Measurements from ENCODE around the gene PPFIA3. TPM values are rescaled to one million over a fixed set of nuclear protein-coding genes. Genes with fewer than 3 reads are reported as not detected.
"Not testable (repeated sequence)": the region's sequence is repeated elsewhere in the genome, so short reads cannot be mapped to it uniquely, and the experiment has no call there.

The PPFIA3 gene
- total and polyA plus RNA-seq, 2 donors from 2014 or later: 7.1 to 20.0 TPM

DNA sequence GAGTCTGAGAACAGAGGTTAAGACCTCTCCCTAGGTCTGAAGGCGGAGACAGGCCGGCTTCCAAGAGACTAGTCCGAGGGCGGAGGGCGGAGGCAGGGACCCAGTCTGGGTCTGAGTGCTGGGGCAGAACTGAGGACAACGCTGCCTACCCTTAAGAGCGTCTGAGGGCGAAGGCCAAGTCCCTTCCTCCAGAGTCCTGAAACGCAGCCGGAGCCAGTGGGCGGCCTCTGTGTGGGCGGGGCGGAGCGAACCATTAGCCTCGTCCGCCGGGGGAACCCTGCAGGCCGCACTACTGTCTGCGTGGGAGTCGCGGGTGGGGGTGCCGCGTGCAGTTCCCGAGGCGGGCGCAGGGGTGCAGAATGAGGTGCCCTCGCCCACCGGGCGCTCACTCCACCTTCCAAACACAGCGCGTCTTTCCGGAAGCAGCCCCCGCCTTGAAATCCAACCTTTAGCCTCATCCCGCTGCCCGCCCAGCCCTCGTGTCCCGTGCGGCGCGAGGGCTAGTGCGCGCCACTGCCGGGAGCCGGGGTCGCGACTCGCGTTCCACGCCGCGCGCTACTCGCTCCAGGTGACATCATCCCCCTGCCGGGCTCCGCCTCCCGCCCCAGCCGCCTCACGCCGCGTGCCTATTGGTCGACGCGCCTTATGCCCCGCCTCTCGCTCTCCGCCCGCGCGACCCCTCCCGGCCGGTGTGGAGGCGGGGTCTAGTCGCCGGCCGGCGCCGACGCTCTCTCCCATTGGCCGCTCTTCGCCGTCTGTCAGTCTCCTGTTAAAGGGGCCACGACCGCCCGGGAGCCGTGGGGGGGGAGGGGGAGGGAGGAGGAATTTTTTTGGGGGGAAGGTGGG lies 556 bp upstream of the PPFIA3 start, which contains the start of gene C19orf73:
TSS of gene C19orf73 (minus strand) at position 579 of the 846 bp plus-strand sequence. CDS start at position 458, 121 bp downstream.
- H3K9ac ChIP-seq (ENCODE audit: low read length in 3 of 3): peak within 1 kb of the TSS; percentile 33 to 62 (median 37)
- intact Hi-C loops (cut with DNase I): no loop called here
- H3K4me3 ChIP-seq (ENCODE audit: low read length in 3 of 3): peak within 1 kb of the TSS; percentile 49 to 68 (median 67)
- TF ChIP-seq, protein P1, sequence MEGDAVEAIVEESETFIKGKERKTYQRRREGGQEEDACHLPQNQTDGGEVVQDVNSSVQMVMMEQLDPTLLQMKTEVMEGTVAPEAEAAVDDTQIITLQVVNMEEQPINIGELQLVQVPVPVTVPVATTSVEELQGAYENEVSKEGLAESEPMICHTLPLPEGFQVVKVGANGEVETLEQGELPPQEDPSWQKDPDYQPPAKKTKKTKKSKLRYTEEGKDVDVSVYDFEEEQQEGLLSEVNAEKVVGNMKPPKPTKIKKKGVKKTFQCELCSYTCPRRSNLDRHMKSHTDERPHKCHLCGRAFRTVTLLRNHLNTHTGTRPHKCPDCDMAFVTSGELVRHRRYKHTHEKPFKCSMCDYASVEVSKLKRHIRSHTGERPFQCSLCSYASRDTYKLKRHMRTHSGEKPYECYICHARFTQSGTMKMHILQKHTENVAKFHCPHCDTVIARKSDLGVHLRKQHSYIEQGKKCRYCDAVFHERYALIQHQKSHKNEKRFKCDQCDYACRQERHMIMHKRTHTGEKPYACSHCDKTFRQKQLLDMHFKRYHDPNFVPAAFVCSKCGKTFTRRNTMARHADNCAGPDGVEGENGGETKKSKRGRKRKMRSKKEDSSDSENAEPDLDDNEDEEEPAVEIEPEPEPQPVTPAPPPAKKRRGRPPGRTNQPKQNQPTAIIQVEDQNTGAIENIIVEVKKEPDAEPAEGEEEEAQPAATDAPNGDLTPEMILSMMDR (IDR thresholded peaks at IDR 0.05; ENCODE audit: borderline replicate concordance, extremely low read depth, insufficient read depth): no peak
- peaks cover 1 to 14% (median 7%) of the 10 kb centered on the region in 3 donors for H3K4me1 ChIP-seq (ENCODE audit: control insufficient read depth in 2 of 3, insufficient read depth in 2 of 3, low read depth in 1 of 3, low read length in 3 of 3)
- FAIRE-seq: no peak
- peaks cover 5% of the 10 kb centered on the region for H3K27me3 ChIP-seq (ENCODE audit: control insufficient read depth, insufficient read depth, low read length)
- DNase-seq: peak; percentile 95 to 98 (median 97)
- no peaks in the 10 kb centered on the region for H3K9me3 ChIP-seq (ENCODE audit: control insufficient read depth in 2 of 3, insufficient read depth in 1 of 3, low read length in 3 of 3)
- no peaks in the 10 kb centered on the region for H3K36me3 ChIP-seq (ENCODE audit: control insufficient read depth in 2 of 3, insufficient read depth in 3 of 3, low read length in 3 of 3)
- H3K27ac ChIP-seq (ENCODE audit: low read depth in 2 of 2, low read length in 2 of 2): peak within 1 kb of the TSS; percentile 96 to 98

DNA sequence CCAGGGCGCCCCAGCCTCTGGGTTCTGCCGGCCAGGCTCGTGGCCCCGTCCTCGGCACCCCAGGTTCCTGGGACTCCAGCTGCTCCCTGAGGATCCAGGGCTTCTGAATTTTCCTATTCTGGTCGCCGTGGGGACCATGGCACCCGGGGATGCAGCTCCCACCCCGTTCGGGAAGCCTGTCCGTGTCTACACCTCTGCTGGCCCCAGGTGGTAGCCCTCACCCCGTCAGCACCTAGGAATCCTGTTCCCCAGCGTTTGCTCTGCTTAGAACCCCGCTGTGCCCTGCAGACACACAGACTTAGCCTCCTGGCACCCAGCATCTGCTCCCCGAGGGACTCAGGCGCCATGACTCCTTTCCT lies 960 bp downstream of the PPFIA3 start:
- H3K9me3 ChIP-seq (ENCODE audit: control insufficient read depth in 2 of 3, insufficient read depth in 1 of 3, low read length in 3 of 3): no peaks in the 10 kb centered on the region
- FAIRE-seq (no peak), DNase-seq (no peak)
- H3K4me1 ChIP-seq (ENCODE audit: control insufficient read depth in 2 of 3, insufficient read depth in 2 of 3, low read depth in 1 of 3, low read length in 3 of 3): peaks cover 0 to 11% (median 7%) of the 10 kb centered on the region in 3 donors
- H3K36me3 ChIP-seq (ENCODE audit: control insufficient read depth in 2 of 3, insufficient read depth in 3 of 3, low read length in 3 of 3): no peaks in the 10 kb centered on the region
- H3K9ac ChIP-seq (ENCODE audit: low read length in 3 of 3): no peak overlapping the region
- TF ChIP-seq, protein P1 (IDR thresholded peaks at IDR 0.05; ENCODE audit: borderline replicate concordance, extremely low read depth, insufficient read depth): no peak
- H3K27ac ChIP-seq (ENCODE audit: low read depth in 2 of 2, low read length in 2 of 2): no peak overlapping the region
- H3K4me3 ChIP-seq (ENCODE audit: low read length in 3 of 3): no peak overlapping the region
- H3K27me3 ChIP-seq (ENCODE audit: control insufficient read depth, insufficient read depth, low read length): peaks cover 5% of the 10 kb centered on the region
- intact Hi-C loops (cut with DNase I): no loop called here

DNA sequence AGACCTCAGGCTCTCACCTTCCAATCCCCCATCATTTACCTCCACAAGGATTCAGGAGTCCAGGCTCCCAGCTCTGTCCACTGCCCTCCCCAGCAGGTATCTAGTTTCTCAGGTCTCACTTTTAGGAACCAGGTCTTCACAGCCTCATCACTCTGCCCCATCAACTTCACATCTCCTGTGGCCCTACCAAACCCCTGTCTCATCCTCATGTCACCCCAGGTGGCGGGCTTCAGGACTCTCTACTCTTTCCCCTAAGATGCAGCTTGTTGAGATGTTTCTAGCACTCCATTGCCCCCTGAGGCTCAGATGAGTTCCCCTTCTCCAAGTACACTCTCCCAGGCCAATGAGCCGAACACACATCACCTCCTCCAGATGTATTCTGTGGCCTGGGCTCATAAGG lies 1.5 kb downstream of the PPFIA3 start:
- peaks cover 5% of the 10 kb centered on the region for H3K27me3 ChIP-seq (ENCODE audit: control insufficient read depth, insufficient read depth, low read length)
- H3K4me1 ChIP-seq (ENCODE audit: control insufficient read depth in 2 of 3, insufficient read depth in 2 of 3, low read depth in 1 of 3, low read length in 3 of 3): peaks cover 0 to 11% (median 7%) of the 10 kb centered on the region in 3 donors
- no peak for FAIRE-seq
- intact Hi-C loops (cut with DNase I): no loop called here
- no peak overlapping the region for H3K27ac ChIP-seq (ENCODE audit: low read depth in 2 of 2, low read length in 2 of 2)
- DNase-seq: no peak
- TF ChIP-seq, protein P1 (IDR thresholded peaks at IDR 0.05; ENCODE audit: borderline replicate concordance, extremely low read depth, insufficient read depth): no peak
- no peak overlapping the region for H3K9ac ChIP-seq (ENCODE audit: low read length in 3 of 3)
- no peak overlapping the region for H3K4me3 ChIP-seq (ENCODE audit: low read length in 3 of 3)
- H3K9me3 ChIP-seq (ENCODE audit: control insufficient read depth in 2 of 3, insufficient read depth in 1 of 3, low read length in 3 of 3): no peaks in the 10 kb centered on the region
- no peaks in the 10 kb centered on the region for H3K36me3 ChIP-seq (ENCODE audit: control insufficient read depth in 2 of 3, insufficient read depth in 3 of 3, low read length in 3 of 3)

GRCh38 chr19:49121841-49122240 lies 2.5 kb downstream of the PPFIA3 start:
- H3K27me3 ChIP-seq (ENCODE audit: control insufficient read depth, insufficient read depth, low read length); H3K4me3 ChIP-seq (ENCODE audit: low read length in 3 of 3); H3K27ac ChIP-seq (ENCODE audit: low read depth in 2 of 2, low read length in 2 of 2); DNase-seq; H3K9ac ChIP-seq (ENCODE audit: low read length in 3 of 3); intact Hi-C loops (cut with DNase I); H3K9me3 ChIP-seq (ENCODE audit: control insufficient read depth in 2 of 3, insufficient read depth in 1 of 3, low read length in 3 of 3); H3K36me3 ChIP-seq (ENCODE audit: control insufficient read depth in 2 of 3, insufficient read depth in 3 of 3, low read length in 3 of 3); FAIRE-seq: not testable (repeated sequence)
- H3K4me1 ChIP-seq (ENCODE audit: control insufficient read depth in 2 of 3, insufficient read depth in 2 of 3, low read depth in 1 of 3, low read length in 3 of 3): peaks cover 0 to 11% (median 7%) of the 10 kb centered on the region in 3 donors

DNA sequence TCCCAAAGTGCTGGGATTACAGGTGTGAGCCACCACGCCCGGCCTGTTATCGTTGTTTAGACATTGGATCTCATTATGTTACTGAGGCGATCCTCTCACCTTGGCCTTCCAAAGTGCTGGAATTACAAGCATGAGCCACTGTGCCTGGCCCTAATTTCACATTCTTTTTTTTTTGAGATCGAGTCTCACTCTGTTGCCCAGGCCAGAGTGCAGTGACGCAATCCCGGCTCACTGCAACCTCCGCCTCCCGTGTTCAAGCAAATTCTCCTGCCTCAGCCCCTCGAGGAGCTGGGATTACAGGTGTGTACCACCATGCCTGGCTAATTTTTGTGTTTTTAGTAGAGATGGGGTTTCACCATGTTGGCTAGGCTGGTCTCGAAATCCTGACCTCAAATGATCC lies 3.9 kb downstream of the PPFIA3 start:
- H3K27ac ChIP-seq (ENCODE audit: low read depth in 2 of 2, low read length in 2 of 2); intact Hi-C loops (cut with DNase I); DNase-seq; H3K4me3 ChIP-seq (ENCODE audit: low read length in 3 of 3); H3K9me3 ChIP-seq (ENCODE audit: control insufficient read depth in 2 of 3, insufficient read depth in 1 of 3, low read length in 3 of 3); H3K9ac ChIP-seq (ENCODE audit: low read length in 3 of 3); FAIRE-seq; H3K27me3 ChIP-seq (ENCODE audit: control insufficient read depth, insufficient read depth, low read length); H3K4me1 ChIP-seq (ENCODE audit: control insufficient read depth in 2 of 3, insufficient read depth in 2 of 3, low read depth in 1 of 3, low read length in 3 of 3); H3K36me3 ChIP-seq (ENCODE audit: control insufficient read depth in 2 of 3, insufficient read depth in 3 of 3, low read length in 3 of 3): not testable (repeated sequence)

Data from kidney (tissue), 14 donors.